Skeletal muscle tissue (tissue), 4 donors: ENCODE data around the gene RGR. TPM values are rescaled to one million over a fixed set of nuclear protein-coding genes. Genes with fewer than 3 reads are reported as not detected.

Experiments
- H3K27ac ChIP-seq: one replicate; pipeline ENCODE4 v1.7.0; 2013; ENCODE audit warnings: mild to moderate bottlenecking, low read depth, low read length, inconsistent platforms
- H3K27me3 ChIP-seq, 3 donors: one replicate each; pipeline ENCODE4 v1.7.0; 2013; ENCODE audit warnings: low read length in 3 of 3; ENCODE audit not compliant: control insufficient read depth in 3 of 3, insufficient read depth in 3 of 3
- H3K36me3 ChIP-seq, 3 donors: one replicate each; pipeline ENCODE4 v1.7.0; 2013; ENCODE audit warnings: low read length in 3 of 3; ENCODE audit not compliant: control insufficient read depth in 3 of 3, insufficient read depth in 3 of 3
- H3K4me1 ChIP-seq, 3 donors: one replicate each; pipeline ENCODE4 v1.7.0; 2013; ENCODE audit warnings: low read length in 3 of 3, mild to moderate bottlenecking in 3 of 3; ENCODE audit not compliant: control insufficient read depth in 3 of 3, insufficient read depth in 3 of 3
- H3K4me3 ChIP-seq, 3 donors: one replicate each; pipeline ENCODE4 v1.7.0; 2013; ENCODE audit warnings: low read length in 3 of 3
- H3K9ac ChIP-seq, 3 donors: one replicate each; pipeline ENCODE4 v1.7.0; 2013; ENCODE audit warnings: low read length in 3 of 3, mild to moderate bottlenecking in 3 of 3, moderate library complexity in 2 of 3, low read depth in 1 of 3
- H3K9me3 ChIP-seq, 3 donors: one replicate each; pipeline ENCODE4 v1.7.0; 2013; ENCODE audit warnings: low read length in 3 of 3; ENCODE audit not compliant: control insufficient read depth in 3 of 3
- total RNA-seq: library from RNA; depleted of rRNA; stranded (reverse); fragments of >200 nt; gene quantifications from one replicate; pipeline ENCODE4 v1.2.3, GENCODE V29; 2014
- donor health status: Osteomylitis.

The RGR gene
- total RNA-seq, 1 donor from 2014 or later, result 13.6 TPM

DNA sequence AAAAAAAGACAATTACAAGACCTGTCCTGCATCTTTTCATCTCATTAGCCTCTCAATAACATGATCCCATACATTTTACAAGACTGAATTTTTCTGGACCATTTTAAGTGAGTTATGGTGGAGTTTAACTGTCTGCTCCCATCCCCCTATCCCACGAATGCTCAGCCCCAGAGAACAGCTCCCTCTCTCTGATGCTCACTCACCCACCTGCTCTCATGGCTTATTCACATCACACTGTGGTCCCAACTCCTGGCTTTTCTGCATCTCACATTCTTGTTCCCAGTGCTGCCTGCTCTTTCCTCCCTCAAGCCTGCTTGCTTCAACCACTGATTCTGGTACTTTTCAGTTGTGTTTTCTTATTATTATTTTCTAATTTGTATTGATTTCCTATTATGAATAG, 63.2 kb downstream of the RGR start:
- peaks cover 0 to 3% (median 0%) of the 10 kb centered on the region in 3 donors for H3K4me1 ChIP-seq
- H3K9me3 ChIP-seq, result no peaks in the 10 kb centered on the region
- no peak overlapping the region for H3K9ac ChIP-seq
- no peaks in the 10 kb centered on the region for H3K27me3 ChIP-seq
- H3K4me3 ChIP-seq, result no peak overlapping the region
- no peak overlapping the region for H3K27ac ChIP-seq
- H3K36me3 ChIP-seq, result no peaks in the 10 kb centered on the region

DNA sequence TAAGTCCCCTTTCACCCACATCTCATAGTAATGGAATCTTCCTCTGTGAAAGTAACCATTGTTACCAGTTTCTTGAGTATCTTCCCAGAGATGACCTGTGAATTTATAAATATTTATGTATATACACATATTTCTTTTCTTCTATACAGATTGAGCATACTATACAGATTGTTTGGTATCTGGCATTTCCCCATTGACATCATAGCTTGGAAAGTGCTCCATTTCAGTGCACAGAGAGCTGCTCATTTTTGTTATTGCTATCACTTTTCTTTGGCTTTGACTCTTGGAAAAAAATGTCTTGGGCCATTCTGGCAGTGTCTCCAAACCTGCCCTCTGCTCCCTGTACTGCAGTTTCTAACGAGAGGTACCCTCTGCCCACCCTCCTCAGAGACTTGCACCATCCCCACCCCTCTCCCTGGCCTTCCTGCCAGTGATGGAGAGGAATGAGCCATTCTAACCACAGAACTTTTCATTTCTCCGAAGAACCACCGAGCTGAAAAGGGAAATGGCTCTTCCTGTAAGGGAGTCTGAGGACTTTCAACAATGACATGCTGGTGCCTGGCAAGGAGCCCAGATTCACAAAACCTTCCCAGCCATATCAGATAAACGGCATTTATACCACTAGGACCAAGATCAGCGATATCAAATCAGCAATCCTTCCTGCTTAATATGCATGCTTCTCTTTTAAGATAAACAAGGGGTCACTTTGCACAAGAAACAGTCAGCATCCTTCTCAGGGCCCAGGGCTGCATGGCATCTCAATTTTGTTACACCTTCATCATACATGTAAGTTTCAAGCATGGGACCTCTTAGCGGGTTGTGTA, 63.8 kb downstream of the RGR start:
- Histone ChIP-seq H3K4me3 (no peak overlapping the region), H3K4me1 (peaks cover 0 to 3% (median 0%) of the 10 kb centered on the region in 3 donors), H3K27ac (no peak overlapping the region), H3K9me3 (no peaks in the 10 kb centered on the region), H3K9ac (no peak overlapping the region), H3K36me3 (no peaks in the 10 kb centered on the region), H3K27me3 (no peaks in the 10 kb centered on the region)

Other genes with a start within 250 kb of the RGR start
- 122 TPM for gene GHITM, start 105.5 kb upstream of the RGR start, total RNA-seq
- not detected for gene GPR15LG, start 71.3 kb upstream of the RGR start, total RNA-seq
- gene CDHR1, start 50.5 kb upstream of the RGR start, total RNA-seq, result under 0.01 TPM
- gene LRIT2, start 19.5 kb upstream of the RGR start, total RNA-seq, result not detected
- not detected for gene LRIT1, start 3.5 kb upstream of the RGR start, total RNA-seq
- gene CCSER2, start 83.5 kb downstream of the RGR start, total RNA-seq, result 43.3 TPM